ENCODE measurements around the gene MAP3K19.

The MAP3K19 gene

DNA sequence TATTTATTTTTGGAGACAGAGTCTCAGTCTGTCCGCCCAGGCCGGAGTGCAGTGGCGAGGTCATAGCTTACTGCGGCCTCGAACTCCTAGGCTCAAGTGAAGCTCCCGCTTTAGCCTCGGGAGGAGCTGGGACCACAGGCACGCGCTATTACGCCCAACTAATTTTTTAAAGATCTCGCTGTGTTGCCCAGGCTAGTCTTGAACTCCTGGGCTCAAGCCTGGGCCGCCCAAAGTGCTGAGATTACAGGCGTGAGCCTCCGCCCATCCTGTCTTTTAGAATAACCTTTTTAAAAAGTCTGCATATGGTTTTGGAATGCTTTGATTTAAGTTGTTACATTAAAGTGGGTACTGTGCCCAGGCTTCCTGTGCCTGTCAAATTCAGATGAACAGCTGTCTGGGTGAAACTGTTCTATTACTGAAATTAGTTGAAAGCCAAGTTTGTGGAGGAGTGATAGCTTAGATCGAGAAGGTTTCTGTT lies 5.8 kb upstream of the MAP3K19 start:
- in situ Hi-C loops (cut with HindIII; ENCODE audit: low sequenced_read_pairs), result no loop called here

DNA sequence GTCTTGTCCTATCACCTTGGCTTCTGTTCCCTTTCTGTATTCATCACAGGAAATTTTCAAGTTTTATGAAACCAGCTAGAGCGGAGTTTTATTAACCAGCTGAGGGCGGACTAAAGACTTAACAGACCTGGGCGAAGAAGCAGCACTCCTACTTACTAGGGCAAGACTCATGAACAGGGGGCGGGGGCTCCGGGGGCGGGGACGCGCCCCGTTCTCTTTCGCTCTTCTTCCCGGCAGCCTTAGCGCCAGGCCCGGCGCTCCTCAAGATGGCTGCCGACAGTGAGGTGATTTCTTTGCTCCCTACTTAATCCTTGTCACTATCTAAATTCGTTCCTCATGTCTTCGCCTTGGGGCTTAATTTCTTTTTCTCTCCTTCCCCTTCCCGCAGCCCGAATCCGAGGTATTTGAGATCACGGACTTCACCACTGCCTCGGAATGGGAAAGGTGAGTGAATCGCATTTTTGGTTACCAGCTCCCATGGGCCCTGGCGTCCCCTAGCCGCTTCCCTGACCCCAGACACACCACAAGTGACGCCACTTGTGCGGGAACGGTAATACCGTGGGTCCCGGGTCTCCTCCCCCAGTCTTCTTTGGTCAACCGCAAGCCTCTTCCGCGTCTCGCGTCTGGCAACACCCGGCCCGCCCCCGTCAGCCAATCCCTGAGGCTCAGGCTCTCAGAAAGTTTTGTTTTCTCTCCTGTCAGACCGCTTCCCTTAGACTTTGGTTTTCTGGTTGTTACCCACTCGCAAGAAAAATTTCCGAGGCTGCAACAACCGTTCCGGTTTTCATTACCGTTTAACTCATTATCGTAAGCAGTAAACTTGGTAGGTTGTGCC lies 5.0 kb upstream of the MAP3K19 start, which contains the start of gene RAB3GAP1:
RAB3GAP1 (plus strand) TSS at position 251 of the 835 bp plus-strand sequence; CDS start at position 267, 16 bp downstream.
- in situ Hi-C loops (cut with HindIII; ENCODE audit: low sequenced_read_pairs), result no loop called here

DNA sequence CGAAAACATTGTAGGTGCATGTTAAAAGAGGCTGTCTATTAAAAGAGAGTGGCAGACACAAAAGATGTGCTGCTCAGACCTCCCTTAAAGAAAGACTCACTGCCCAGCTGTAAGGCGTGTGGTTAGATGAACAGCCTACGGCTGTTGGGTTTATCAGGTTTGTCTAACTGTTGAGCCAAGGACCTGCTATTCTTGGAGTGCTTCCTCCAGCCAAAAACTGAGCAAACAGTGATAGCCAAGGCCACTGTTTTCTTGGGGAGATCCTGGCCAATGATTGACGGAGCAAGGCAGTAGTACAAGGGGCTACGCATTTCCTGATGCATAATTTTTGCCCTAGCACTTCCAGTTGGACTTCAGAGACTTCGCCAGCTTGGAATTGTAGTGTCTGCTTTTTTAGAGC lies 3.4 kb upstream of the MAP3K19 start:
- in situ Hi-C loops (cut with HindIII; ENCODE audit: low sequenced_read_pairs), result no loop called here

DNA sequence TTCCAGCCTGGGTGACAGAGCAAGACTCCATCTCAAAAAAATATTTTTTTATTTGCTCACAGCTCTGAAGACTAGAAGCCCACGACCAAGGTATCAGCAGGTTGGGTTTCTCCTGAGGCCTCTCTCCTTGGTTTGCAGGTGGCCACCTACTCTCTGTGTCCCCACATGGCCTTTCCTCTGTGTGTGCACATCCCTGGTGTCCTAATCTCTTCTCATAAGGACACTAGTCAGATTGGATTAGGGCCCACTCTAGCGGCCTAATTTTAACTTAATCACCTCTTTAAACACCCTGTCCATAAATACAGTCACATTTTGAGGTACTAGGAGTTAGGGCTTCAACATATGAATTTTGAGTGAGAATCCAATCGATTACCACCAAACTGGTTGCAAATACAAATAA lies 2.9 kb upstream of the MAP3K19 start:
- in situ Hi-C loops (cut with HindIII; ENCODE audit: low sequenced_read_pairs), result no loop called here

DNA sequence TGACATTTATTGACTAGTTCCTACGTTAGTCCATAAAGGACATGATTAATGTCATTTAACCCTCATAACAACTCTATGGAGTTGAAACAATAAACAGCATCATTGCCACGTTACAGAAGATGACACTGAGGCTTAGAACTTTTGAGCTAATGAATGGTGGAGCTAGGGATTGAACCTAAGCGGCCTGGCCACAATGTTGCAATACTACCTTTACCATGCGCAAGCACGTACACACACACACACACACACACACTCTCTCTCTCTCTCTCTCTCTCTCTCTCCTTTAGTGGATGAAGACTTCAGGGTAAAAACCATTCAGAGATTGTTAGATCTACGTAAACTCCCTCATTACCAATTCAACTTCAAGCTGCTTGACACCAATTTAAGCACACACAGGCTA lies 875 bp upstream of the MAP3K19 start:
- in situ Hi-C loops (cut with HindIII; ENCODE audit: low sequenced_read_pairs), result loop anchor here (5.0 to 25.0 kb wide), 2 partner anchors 46 to 414 kb away; no protein-coding TSS in a partner anchor

DNA sequence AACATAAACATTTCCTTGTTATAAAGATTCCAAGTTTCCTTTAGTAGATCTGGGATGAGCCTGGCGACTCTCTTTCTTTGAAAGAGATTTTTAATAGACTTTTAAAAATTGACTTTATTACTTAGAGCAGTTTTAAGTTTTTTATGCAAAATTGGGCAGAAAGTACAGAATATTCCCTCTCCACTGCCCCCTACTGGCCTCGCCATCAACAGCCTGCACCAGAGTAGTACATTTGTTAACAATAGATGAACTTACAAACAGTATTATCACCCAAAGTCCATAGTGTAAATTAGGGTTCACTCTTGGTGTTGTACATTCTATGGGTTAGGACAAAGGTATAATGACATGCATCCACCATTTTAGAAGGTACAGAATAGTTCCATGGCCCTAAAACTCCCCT lies 3.9 kb downstream of the MAP3K19 start:
- in situ Hi-C loops (cut with HindIII; ENCODE audit: low sequenced_read_pairs), result loop anchor here (5.0 to 25.0 kb wide), 2 partner anchors 74 to 419 kb away; no protein-coding TSS in a partner anchor

DNA sequence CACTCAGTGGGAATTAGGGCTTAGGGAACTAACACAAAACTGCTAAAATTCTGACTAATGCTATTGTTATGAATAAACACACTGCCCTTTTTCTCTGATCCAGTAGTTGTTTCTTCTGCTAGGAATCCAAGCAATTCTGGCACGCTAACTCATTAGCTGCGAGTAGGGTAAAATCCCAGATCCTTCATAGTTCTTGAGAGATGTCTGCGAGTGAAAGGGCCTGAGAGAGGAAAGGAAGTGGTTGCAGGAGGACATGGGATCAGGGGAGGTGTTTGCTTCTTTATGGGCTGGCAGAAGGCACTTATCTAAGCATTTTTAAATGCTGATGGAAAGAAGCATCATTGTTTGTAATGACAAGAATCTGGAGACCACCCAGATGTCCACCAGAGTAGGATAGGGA lies 9.4 kb downstream of the MAP3K19 start:
- in situ Hi-C loops (cut with HindIII; ENCODE audit: low sequenced_read_pairs), result loop anchor here (25.0 kb wide), 1 partner anchor 424 kb away; no protein-coding TSS in a partner anchor

DNA sequence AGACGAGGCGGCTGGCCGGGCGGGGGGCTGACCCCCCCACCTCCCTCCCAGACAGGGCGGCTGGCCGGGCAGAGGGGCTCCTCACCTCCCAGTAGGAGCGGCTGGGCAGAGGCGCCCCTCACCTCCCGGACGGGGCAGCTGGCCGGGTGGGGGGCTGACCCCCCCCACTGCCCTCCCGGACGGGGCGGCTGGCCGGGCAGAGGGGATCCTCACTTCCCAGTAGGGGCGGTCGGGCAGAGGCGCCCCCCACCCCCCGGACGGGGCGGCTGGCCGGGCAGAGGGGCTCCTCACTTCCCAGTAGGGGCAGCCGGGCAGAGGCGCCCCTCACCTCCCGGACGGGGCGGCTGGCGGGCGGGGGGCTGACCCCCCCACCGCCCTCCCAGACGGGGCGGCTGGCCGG lies 14.0 kb downstream of the MAP3K19 start:
- in situ Hi-C loops (cut with HindIII; ENCODE audit: low sequenced_read_pairs), result loop anchor here (25.0 kb wide), 1 partner anchor 429 kb away; no protein-coding TSS in a partner anchor

DNA sequence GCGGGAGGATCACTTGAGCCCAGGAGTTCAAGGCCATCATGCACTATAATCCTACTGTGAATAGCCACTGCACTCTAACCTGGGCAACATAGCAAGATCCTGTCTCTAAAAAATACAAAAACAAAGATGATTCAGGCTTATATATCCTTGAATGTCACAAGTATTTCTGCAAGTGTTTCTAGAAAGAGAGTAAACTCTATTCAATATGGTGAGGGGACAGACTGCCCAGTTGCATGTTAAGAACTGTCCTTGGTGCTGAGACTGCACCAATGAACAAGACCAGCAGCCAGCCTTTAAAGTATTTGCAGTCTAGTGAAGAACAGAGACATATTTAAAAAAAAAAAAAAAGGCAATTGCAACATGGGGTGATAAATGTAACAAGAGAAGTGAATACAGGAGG lies 16.4 kb downstream of the MAP3K19 start:
- in situ Hi-C loops (cut with HindIII; ENCODE audit: low sequenced_read_pairs), result loop anchor here (25.0 kb wide), 1 partner anchor 431 kb away; no protein-coding TSS in a partner anchor

DNA sequence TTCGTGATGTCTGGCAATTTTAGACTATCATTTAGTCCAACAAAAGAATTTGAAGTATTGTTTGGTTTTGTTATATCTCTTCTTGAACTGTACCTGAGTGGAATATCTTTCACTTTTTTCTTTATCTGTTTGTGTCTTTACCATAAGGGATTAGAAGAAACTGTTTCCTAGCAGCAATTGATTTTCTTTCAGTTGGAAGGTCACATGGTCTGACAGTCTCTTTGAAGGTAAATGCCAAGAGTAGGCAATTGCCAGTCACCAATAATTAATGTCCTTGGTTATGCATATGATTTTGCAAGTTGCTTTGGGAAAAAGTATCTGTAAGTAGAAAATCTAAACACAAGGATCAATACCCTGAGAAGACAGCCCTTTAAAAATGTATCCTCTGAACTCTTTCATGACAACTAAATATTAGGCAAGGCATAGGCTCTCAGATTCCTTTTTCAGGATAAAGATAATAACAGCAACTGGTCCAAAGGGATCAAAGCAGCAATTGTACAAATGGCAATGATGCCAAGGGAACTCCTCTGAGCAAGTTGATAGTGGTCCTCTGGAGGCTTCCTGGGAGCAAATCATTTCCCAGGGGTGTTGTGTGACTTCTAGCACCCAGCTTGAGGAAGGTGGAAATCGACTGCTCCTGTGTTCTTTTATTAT lies 17.6 kb downstream of the MAP3K19 start:
- in situ Hi-C loops (cut with HindIII; ENCODE audit: low sequenced_read_pairs), result loop anchor here (25.0 kb wide), 1 partner anchor 433 kb away; no protein-coding TSS in a partner anchor

DNA sequence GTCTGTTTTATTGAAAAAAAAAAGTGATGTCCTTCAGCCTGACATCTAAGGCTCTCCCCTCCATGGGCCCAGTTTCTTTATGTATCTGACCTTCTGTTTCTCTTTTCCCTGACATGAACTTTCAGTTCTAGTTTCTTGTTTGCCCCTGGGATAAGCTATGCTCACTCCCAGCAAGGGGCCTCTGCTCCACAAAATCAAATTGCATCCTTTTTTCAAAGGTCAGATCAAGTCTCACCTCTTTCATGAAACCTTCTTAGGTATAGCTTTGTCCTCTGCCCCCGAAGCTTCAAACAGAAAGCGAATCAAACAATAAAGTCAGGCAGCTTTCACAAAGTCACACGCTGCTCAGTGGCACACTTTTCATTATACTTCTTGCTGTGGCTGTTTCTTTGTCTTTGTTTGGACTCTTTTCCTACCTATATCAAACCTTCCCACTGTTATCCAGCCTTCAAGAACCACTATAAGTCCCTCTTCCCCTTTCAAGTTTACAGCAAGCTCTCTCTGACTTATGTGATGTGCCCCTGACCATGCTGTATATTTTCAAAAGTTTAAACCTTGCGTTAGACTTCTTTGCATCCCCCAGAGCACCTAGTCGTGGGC lies 23.3 kb downstream of the MAP3K19 start:
- in situ Hi-C loops (cut with HindIII; ENCODE audit: low sequenced_read_pairs), result no loop called here

DNA sequence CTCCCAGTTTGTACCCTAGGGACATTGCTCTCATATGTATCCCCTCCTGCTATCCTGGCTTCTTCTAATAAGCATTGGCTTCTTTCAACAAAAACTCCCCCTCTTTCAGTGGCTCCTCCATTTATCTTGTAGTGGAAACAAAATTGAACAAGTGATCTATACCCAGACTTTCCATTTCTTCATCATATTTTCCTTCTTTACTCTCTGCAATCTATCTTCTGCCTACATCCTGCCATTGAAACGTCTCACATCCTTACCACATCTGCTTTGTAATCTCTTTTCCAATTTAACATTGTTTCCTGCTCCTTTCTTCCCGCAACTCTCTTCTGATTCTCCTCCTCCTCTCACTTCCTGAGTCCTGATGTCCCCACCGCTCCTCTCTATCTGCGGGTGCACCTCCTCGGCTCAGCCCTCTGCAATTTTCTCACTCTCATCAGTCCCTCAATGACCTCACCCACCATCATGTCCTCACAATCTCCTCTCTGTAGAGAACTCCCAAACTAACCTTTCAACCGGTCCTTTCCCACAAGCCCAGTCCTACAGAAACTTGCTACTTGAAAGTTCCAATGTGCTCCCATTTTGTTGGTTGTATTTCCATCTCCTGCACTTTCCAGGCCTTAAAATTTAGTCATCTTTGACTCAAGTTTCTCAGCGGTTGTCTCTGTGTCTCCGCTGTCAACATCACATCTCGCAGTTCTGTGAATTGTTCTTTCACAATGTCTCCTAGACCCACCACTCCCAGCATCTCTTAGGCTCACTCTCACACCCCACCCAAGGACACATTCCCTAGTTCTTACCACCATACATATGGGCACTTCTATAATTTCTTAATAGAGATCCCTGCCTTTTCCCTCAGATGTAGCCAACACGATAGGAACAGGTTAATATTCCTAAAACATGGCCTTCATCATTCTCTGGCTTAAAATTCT lies 24.0 kb downstream of the MAP3K19 start:
- in situ Hi-C loops (cut with HindIII; ENCODE audit: low sequenced_read_pairs), result no loop called here

DNA sequence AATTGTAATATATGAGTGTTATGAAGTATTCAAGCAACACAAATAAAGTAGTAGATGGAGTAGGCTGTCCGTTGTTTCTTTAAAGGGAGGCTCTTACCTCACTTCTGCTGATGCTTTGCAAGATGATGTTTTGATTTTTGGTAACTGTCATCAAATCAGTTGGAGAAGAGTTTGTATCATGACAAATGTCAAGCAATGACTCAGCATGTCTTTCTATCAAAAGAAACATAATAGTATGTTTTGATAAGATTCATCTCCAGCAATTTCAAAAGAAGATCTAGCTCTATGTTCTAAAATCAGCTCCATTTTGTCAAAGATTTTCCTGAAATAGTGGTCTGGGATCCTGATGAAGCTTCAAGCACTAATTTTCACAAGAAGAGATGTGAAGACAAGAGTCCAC lies 25.6 kb downstream of the MAP3K19 start:
- in situ Hi-C loops (cut with HindIII; ENCODE audit: low sequenced_read_pairs), result no loop called here

DNA sequence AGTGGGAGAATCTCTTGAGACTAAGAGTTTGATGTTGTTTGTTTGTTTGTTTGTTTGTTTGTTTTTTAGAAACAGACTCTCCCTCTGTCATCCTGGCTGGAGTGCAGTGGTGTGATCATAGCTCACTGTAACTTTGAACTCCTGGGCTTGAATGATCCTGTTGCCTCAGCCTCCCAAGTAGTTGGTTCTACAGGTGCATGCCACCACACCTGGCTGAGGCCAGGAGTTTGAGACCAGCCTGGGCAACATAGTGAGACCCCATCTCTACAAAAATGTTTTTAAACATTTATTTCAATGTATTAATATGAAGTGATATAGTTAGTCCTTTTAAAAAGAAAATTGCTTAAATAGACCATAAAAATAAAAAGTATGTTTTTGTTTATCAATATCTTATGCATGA lies 35.6 kb downstream of the MAP3K19 start:
- in situ Hi-C loops (cut with HindIII; ENCODE audit: low sequenced_read_pairs), result no loop called here

DNA sequence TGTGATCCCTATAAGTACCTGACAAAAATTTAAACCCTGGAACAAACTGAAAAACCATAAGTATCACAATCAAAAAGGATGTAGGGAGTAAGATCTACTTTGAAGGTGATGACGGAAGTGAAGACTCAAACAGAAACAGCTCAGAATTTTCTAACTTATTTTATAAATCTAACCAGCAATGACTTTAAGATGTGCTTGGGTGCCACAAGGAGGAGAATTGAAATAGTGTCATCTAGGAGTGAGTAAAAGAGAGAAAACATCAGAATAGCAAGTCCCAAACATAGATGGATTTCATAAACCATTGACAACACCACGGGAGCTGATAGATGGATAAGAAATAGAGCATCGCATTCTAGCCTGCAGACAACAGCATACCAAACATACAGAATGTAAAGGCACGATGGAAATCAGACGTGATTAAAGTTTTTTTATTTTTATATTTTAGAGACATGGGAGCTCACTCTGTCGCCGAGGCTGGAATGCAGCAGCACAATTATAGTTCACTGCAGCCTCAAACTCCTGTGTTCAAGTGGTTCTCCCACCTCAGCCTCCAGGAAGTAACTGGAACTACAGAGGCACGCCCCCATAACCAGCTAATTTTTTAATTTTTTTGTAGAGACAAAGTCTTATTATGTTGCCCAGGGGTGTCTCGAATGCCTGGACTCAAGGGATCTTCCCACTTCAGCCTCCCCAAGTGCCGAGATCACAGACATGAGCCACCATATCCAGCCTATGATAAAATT lies 36.9 kb downstream of the MAP3K19 start:
- in situ Hi-C loops (cut with HindIII; ENCODE audit: low sequenced_read_pairs), result no loop called here

DNA sequence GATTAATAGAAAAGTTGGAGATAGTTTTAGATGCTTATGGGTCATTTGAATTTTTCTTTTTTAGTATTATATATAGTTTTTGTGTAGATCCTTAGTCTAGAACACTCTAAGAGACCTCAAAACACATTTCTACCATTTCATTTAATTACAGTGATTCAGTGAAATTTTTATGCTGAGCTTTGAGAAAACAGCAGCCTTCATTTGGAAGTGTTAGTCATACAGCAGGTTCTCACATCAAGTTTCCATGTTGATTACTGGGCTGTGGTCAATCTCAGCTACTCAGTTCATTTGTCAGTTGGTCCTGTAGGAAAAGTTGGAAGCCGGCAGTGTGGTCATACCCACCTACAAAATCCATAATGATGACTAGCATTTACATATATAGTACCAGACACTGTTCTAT lies 37.9 kb downstream of the MAP3K19 start:
- in situ Hi-C loops (cut with HindIII; ENCODE audit: low sequenced_read_pairs), result no loop called here

DNA sequence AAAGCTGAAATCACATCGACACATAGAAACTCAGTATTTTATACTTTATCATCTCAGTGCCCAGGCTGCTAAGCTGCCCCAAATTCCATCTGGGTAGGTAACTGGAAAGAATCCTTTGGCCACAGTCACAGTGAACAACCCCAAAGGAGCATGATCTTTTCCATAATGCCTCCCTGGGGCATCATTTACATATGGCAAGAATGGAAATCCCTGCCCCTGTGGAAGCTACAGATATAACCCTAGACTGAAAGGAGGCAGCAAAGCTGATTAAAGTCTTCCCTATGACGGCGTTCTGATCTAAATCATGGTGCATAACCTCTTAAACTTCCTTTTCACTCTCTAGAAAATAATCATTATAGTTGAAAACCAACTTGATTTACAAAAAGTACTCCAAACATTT lies 41.5 kb downstream of the MAP3K19 start:
- in situ Hi-C loops (cut with HindIII; ENCODE audit: low sequenced_read_pairs), result no loop called here

DNA sequence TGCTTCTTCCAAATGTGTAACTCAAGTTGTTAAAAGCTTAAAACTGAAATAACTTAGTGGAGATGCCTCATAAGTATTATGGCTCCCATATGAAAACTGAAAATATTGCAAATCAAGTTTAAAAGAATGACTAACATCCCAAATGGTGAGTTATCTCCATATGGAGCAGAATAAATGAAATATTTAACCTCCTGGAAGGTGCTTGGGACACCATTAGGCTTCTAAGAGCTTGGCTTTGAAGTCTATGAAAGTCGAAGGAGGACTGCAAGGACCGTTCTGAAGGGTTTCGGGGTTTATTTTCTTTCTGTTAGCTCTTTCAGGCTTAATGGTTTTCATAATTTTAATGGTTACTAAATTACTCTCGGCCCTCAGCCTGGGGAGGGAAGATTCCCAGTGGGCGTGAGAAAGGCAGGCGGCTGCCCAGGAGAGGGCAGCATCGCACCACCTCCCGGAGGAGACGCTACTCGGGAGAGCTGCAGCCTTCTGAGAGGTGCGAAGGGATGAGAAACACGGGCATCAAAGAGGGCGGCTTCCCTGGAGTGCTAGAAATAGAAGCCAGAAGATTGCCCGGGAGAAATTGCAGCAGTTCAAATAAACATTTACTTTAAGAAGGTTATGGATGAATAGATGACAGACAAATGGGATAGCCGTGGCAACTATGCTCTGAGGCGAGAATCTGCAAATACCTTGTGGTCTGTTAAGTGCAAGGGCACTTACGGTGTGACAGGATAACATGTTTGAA lies 43.1 kb downstream of the MAP3K19 start:
- in situ Hi-C loops (cut with HindIII; ENCODE audit: low sequenced_read_pairs), result loop anchor here (5.0 kb wide), 1 partner anchor 43 kb away; the partner anchor contains the start of gene MAP3K19

DNA sequence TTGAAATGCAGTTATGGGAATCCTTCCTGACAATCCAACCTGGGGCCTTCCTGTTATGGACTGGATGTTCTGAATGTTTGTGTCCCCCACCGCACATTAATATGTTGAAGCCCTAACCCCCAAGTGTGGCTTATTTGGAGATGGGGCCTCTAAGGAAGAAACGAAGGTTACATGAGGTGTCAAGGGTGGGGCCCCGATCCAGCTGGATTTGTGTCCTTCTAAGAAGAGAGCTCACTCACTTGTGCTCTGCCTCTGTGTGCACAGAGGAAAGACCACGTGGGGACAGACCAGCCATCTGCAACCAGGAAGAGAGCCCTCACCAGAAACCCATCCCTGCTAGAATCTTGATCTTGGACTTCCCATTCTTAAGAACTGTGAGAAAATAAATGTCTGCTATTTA lies 44.4 kb downstream of the MAP3K19 start:
- in situ Hi-C loops (cut with HindIII; ENCODE audit: low sequenced_read_pairs), result loop anchor here (5.0 kb wide), 1 partner anchor 44 kb away; the partner anchor contains the start of gene MAP3K19
